Left lung (tissue), 10 donors: ENCODE data around the gene ATXN1. TPM values are rescaled to one million over a fixed set of nuclear protein-coding genes. Genes with fewer than 3 reads are reported as not detected.

ENCODE experiments used
- ATAC-seq: fragments of 200-7000 bp; cut with Tn5 transposase; one replicate; pipeline ENCODE4 v1.9.1; 2020; ENCODE audit warnings: moderate library complexity
- DNase-seq, 4 donors: peaks; one replicate each; pipeline ENCODE4 v3.0.0-alpha.2; 2013 to 2020
- H3K27ac ChIP-seq, 2 donors: fragments of 200-600 bp; sonication (generic) in 1 of 2; one replicate each; pipeline versions ENCODE4 v1.5.0 to v1.8.0; 2020 to 2021
- H3K27me3 ChIP-seq, 2 donors: fragments of 200-600 bp; sonication (generic) in 1 of 2; one replicate each; pipeline versions ENCODE4 v1.5.0 to v1.8.0; 2020 to 2021
- H3K36me3 ChIP-seq, 2 donors: fragments of 200-600 bp; sonication (generic) in 1 of 2; one replicate each; pipeline versions ENCODE4 v1.5.0 to v1.8.0; 2020 to 2021
- H3K4me1 ChIP-seq, 2 donors: fragments of 200-600 bp; one replicate each; pipeline ENCODE4 v1.8.0; 2021
- H3K4me3 ChIP-seq, 2 donors: fragments of 200-600 bp; sonication (generic) in 1 of 2; one replicate each; pipeline versions ENCODE4 v1.5.0 to v1.8.0; 2020 to 2021; ENCODE audit warnings: mild to moderate bottlenecking in 1 of 2
- H3K9me3 ChIP-seq, 2 donors: fragments of 200-600 bp; sonication (generic) in 1 of 2; one replicate each; pipeline versions ENCODE4 v1.5.0 to v1.8.0; 2020 to 2021
- CTCF ChIP-seq, 2 donors: fragments of 200-600 bp; sonication (generic) in 1 of 2; IDR thresholded peaks; one replicate each; pipeline versions ENCODE4 v1.5.0 to v1.8.0; 2021; ENCODE audit warnings: antibody characterized with exemption in 2 of 2
- intact Hi-C, 2 donors: fragments of 100-400 bp; cut with DNase I; formaldehyde crosslinking; loops; one replicate each; pipeline versions ENCODE4 v1.11.2 to v1.14.2; 2022
- polyA plus RNA-seq, 6 donors: library from polyadenylated mRNA; unstranded; fragments of 120-200 nt; gene quantifications; one replicate each; pipeline ENCODE4 v1.2.1, GENCODE V29; 2013; ENCODE audit not compliant: insufficient read length in 6 of 6
- total RNA-seq, 2 donors: library from RNA; stranded (reverse); fragmentation: NEBNext Ultra II Directional; extraction: Animal tissue kit (Norgen Biotek cat#: 25700); gene quantifications; one replicate each; pipeline ENCODE4 v1.2.1, GENCODE V29; 2021
- donor health status: DM: no; HTN: yes; CAD: no.
- donor health status: DM: no; HTN: no; CAD: no.

Gene ATXN1
- total and polyA plus RNA-seq, 8 donors: 23.3 to 67.4 (median 27.3) TPM

- peaks cover 0 to 16% of the 10 kb centered on the region in 2 donors for H3K36me3 ChIP-seq
- intact Hi-C loops: loop anchor here (10.0 kb wide), 2 partner anchors 173 to 433 kb away; partner anchors contain the start of gene ATXN1 (in 1 of the 2)
- DNase-seq (peak in 3 of 4 donors; percentile 69 to 90 (median 73)), ATAC-seq (peak; percentile 86)
- no peaks in the 10 kb centered on the region for H3K27me3 ChIP-seq
- peak; percentile 85 for TF ChIP-seq CTCF (IDR thresholded peaks at IDR 0.05)
- H3K27ac ChIP-seq: no peak overlapping the region
- peaks cover 4 to 38% of the 10 kb centered on the region in 2 donors for H3K4me1 ChIP-seq
- no peaks in the 10 kb centered on the region for H3K9me3 ChIP-seq
- H3K4me3 ChIP-seq: no peak overlapping the region
Observed at GRCh38 chr6:16331384-16332174, 429.7 kb downstream of the ATXN1 start.

- Histone ChIP-seq H3K36me3 (peaks cover 0 to 26% of the 10 kb centered on the region in 2 donors), H3K4me1 (peaks cover under 1 to 18% of the 10 kb centered on the region in 2 donors), H3K27ac (no peak overlapping the region), H3K9me3 (no peaks in the 10 kb centered on the region), H3K27me3 (no peaks in the 10 kb centered on the region), H3K4me3 (no peak overlapping the region)
- no peak for DNase-seq
- intact Hi-C loops: no loop called here
- no peak for ATAC-seq
- no peak for TF ChIP-seq CTCF (IDR thresholded peaks at IDR 0.05)
Observed at GRCh38 chr6:16329233-16329632, 432.0 kb downstream of the ATXN1 start.

GRCh38 chr6:16327777-16328325 is 433.4 kb downstream of the ATXN1 start:
- Histone ChIP-seq H3K9me3 (no peaks in the 10 kb centered on the region), H3K27me3 (no peaks in the 10 kb centered on the region), H3K36me3 (peaks cover 0 to 26% of the 10 kb centered on the region in 2 donors), H3K4me1 (peaks cover 8 to 27% of the 10 kb centered on the region in 2 donors), H3K27ac (no peak overlapping the region), H3K4me3 (no peak overlapping the region)
- DNase-seq (no peak), ATAC-seq (no peak)
- intact Hi-C loops: no loop called here
- no peak for TF ChIP-seq CTCF (IDR thresholded peaks at IDR 0.05)

GRCh38 chr6:16326971-16327776 is 434.1 kb downstream of the ATXN1 start:
- no peak for DNase-seq
- intact Hi-C loops: no loop called here
- ATAC-seq: no peak
- TF ChIP-seq CTCF (IDR thresholded peaks at IDR 0.05): no peak
- no peak overlapping the region for H3K27ac ChIP-seq
- no peaks in the 10 kb centered on the region for H3K27me3 ChIP-seq
- no peak overlapping the region for H3K4me3 ChIP-seq
- no peaks in the 10 kb centered on the region for H3K9me3 ChIP-seq
- peaks cover 11 to 29% of the 10 kb centered on the region in 2 donors for H3K4me1 ChIP-seq
- H3K36me3 ChIP-seq: peaks cover 0 to 26% of the 10 kb centered on the region in 2 donors

GRCh38 chr6:16326531-16326930 is 434.7 kb downstream of the ATXN1 start:
- Histone ChIP-seq H3K36me3 (peaks cover 0 to 26% of the 10 kb centered on the region in 2 donors), H3K4me3 (no peak overlapping the region), H3K9me3 (no peaks in the 10 kb centered on the region), H3K27me3 (no peaks in the 10 kb centered on the region), H3K4me1 (peaks cover 11 to 29% of the 10 kb centered on the region in 2 donors), H3K27ac (no peak overlapping the region)
- intact Hi-C loops: no loop called here
- no peak for TF ChIP-seq CTCF (IDR thresholded peaks at IDR 0.05)
- ATAC-seq: no peak
- DNase-seq: no peak
